Measurements from ENCODE around the gene RAX.

GRCh38 chr18:59266886-59267502 is 6.3 kb downstream of the RAX start:
- TF ChIP-seq, protein P1, sequence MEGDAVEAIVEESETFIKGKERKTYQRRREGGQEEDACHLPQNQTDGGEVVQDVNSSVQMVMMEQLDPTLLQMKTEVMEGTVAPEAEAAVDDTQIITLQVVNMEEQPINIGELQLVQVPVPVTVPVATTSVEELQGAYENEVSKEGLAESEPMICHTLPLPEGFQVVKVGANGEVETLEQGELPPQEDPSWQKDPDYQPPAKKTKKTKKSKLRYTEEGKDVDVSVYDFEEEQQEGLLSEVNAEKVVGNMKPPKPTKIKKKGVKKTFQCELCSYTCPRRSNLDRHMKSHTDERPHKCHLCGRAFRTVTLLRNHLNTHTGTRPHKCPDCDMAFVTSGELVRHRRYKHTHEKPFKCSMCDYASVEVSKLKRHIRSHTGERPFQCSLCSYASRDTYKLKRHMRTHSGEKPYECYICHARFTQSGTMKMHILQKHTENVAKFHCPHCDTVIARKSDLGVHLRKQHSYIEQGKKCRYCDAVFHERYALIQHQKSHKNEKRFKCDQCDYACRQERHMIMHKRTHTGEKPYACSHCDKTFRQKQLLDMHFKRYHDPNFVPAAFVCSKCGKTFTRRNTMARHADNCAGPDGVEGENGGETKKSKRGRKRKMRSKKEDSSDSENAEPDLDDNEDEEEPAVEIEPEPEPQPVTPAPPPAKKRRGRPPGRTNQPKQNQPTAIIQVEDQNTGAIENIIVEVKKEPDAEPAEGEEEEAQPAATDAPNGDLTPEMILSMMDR (tag by site-specific recombination; IDR thresholded peaks at IDR 0.05), result no peak
- no peak for TF ChIP-seq YY1 (tag by site-specific recombination; IDR thresholded peaks at IDR 0.05)
- no peak for TF ChIP-seq ZNF585B (tag by site-specific recombination; IDR thresholded peaks at IDR 0.05)
- no peak for TF ChIP-seq ZNF335 (tag by site-specific recombination; conservative IDR thresholded peaks at IDR 0.05)
- TF ChIP-seq ATF2 (tag by site-specific recombination; IDR thresholded peaks at IDR 0.05; ENCODE audit: low read depth), result no peak
- TF ChIP-seq ZNF629 (tag by site-specific recombination; IDR thresholded peaks at IDR 0.05), result no peak
- TF ChIP-seq ZNF24 (tag by site-specific recombination; IDR thresholded peaks at IDR 0.05), result no peak
- no peak for TF ChIP-seq MYNN (tag by site-specific recombination; IDR thresholded peaks at IDR 0.05; ENCODE audit: borderline replicate concordance)

All from HEK293 (cell line).